GM12878 (cell line): ENCODE data around the gene INTS6. TPM values are rescaled to one million over a fixed set of nuclear protein-coding genes. Genes with fewer than 3 reads are reported as not detected.

Experiments used
- ATAC-seq: fragments of 200-7000 bp; cut with Tn5 transposase; 3 replicates; pipeline ENCODE4 v1.9.1; 2020; ENCODE audit warnings: mild to moderate bottlenecking, moderate library complexity
- BruUV-seq: library from RNA; stranded (reverse); fragments of 400-500 nt; replicated peaks from 2 replicates; lab custom pipeline; 2021; lab: Mats Ljungman, UMichigan
- CTCF ChIA-PET: fragments of 300-600 bp; sonication (Branson Sonifier 250); formaldehyde crosslinking; extraction: SDS; loops from one replicate; lab custom pipeline; 2021; ENCODE audit warnings: inconsistent platforms; lab: Yijun Ruan, JAX
- POLR2A ChIA-PET: fragments of 350-600 bp; formaldehyde crosslinking; extraction: SDS; loops from one replicate; lab custom pipeline; 2021; ENCODE audit warnings: inconsistent platforms; lab: Charles Lee
- RAD21 ChIA-PET: fragments of 300-600 bp; sonication (Branson Sonifier 250); formaldehyde crosslinking; loops from one replicate; lab custom pipeline; 2023; ENCODE audit warnings: antibody characterized with exemption; ENCODE audit not compliant: unreplicated experiment; lab: Charles Lee
- SMC1A ChIA-PET: fragments of 300-600 bp; sonication (Branson Sonifier 250); formaldehyde crosslinking; loops from one replicate; lab custom pipeline; 2023; ENCODE audit not compliant: unreplicated experiment, uncharacterized antibody; lab: Charles Lee
- DNase-seq: peaks from one replicate; pipeline ENCODE4 v3.0.0-alpha.2; 2011; ENCODE audit warnings: low read depth, low spot score
- FAIRE-seq: peaks from 3 replicates; lab custom pipeline; 2011; peaks lifted over from hg19 to GRCh38; lab: Jason Lieb, UNC
- H2AFZ ChIP-seq: 2 replicates; pipeline ENCODE4 v1.6.0; 2011; ENCODE audit warnings: low read depth, low read length, control low read depth; ENCODE audit not compliant: control insufficient read depth
- H3K27ac ChIP-seq: 2 replicates; pipeline ENCODE4 v1.5.1; 2011; ENCODE audit warnings: control low read depth; ENCODE audit not compliant: control insufficient read depth, insufficient read depth
- H3K27me3 ChIP-seq, 2 experiments: replicated peaks in 1 of 2; 2 replicates each; pipeline versions ENCODE4 v1.6.0 to v1.6.1; 2011; ENCODE audit warnings: low read length in 1 of 2; ENCODE audit not compliant: control insufficient read depth in 2 of 2, insufficient read depth in 2 of 2
- H3K36me3 ChIP-seq, 2 experiments: 2 replicates each; pipeline ENCODE4 v1.5.1; 2011; ENCODE audit warnings: low read length in 1 of 2; ENCODE audit not compliant: control insufficient read depth in 2 of 2, insufficient read depth in 2 of 2
- H3K4me1 ChIP-seq: 2 replicates; pipeline ENCODE4 v1.6.1; 2011; ENCODE audit warnings: mild to moderate bottlenecking, low read length, moderate library complexity, mixed read lengths; ENCODE audit not compliant: control insufficient read depth, insufficient read depth
- H3K4me2 ChIP-seq: 2 replicates; pipeline ENCODE4 v1.6.0; 2011; ENCODE audit warnings: control low read depth; ENCODE audit not compliant: control insufficient read depth, insufficient read depth
- H3K4me3 ChIP-seq: fragments of 200-600 bp; sonication (generic); 2 replicates; pipeline ENCODE4 v1.5.1; 2016
- H3K79me2 ChIP-seq: 2 replicates; pipeline ENCODE4 v1.6.0; 2011; ENCODE audit warnings: low read length; ENCODE audit not compliant: control insufficient read depth, insufficient read depth
- H3K9ac ChIP-seq: 2 replicates; pipeline ENCODE4 v1.8.0; 2011; ENCODE audit warnings: low read length, control low read depth, mixed read lengths; ENCODE audit not compliant: control insufficient read depth, insufficient read depth
- H3K9me3 ChIP-seq: replicated peaks from 3 replicates; pipeline ENCODE4 v1.5.1; 2011; ENCODE audit warnings: mild to moderate bottlenecking, low read length; ENCODE audit not compliant: control insufficient read depth, insufficient read depth
- H4K20me1 ChIP-seq: 2 replicates; pipeline ENCODE4 v1.6.0; 2011; ENCODE audit not compliant: control insufficient read depth, insufficient read depth
- CHD1 ChIP-seq: IDR thresholded peaks from 2 replicates; pipeline ENCODE4 v1.6.1; 2012; ENCODE audit warnings: low read depth, low read length, improper control_type of control experiment
- HDAC6 ChIP-seq: fragments of 200-600 bp; sonication (generic); IDR thresholded peaks from one replicate; pipeline ENCODE4 v1.8.0; 2017; ENCODE audit warnings: antibody characterized with exemption; ENCODE audit not compliant: unreplicated experiment
- KDM1A ChIP-seq: fragments of 200-600 bp; sonication (generic); IDR thresholded peaks from 2 replicates; pipeline ENCODE4 v1.6.1; 2016; ENCODE audit warnings: borderline replicate concordance
- LARP7 ChIP-seq: fragments of 450-650 bp; IDR thresholded peaks from 2 replicates; pipeline ENCODE4 v1.6.1; 2017; ENCODE audit warnings: mild to moderate bottlenecking
- NBN ChIP-seq: fragments of 450-650 bp; IDR thresholded peaks from 2 replicates; pipeline ENCODE4 v1.6.1; 2016
- POLR2AphosphoS2 ChIP-seq: IDR thresholded peaks from 2 replicates; pipeline ENCODE4 v1.6.1; 2011; ENCODE audit warnings: low read depth, mild to moderate bottlenecking, low read length, improper control_type of control experiment, moderate library complexity
- RAD51 ChIP-seq: fragments of 450-650 bp; IDR thresholded peaks from 2 replicates; pipeline ENCODE4 v1.6.1; 2016; ENCODE audit warnings: moderate library complexity, mild to moderate bottlenecking, inconsistent platforms
- SREBF1 ChIP-seq: IDR thresholded peaks from 2 replicates; pipeline ENCODE4 v1.6.1; 2012; ENCODE audit warnings: mild to moderate bottlenecking, low read length
- SUZ12 ChIP-seq: fragments of 200-600 bp; sonication (generic); IDR thresholded peaks from one replicate; pipeline ENCODE4 v1.6.1; 2018; ENCODE audit warnings: antibody characterized with exemption, mild to moderate bottlenecking; ENCODE audit not compliant: unreplicated experiment
- TAF1 ChIP-seq: IDR thresholded peaks from 2 replicates; pipeline ENCODE4 v1.6.1; 2011; ENCODE audit warnings: mild to moderate bottlenecking, low read depth, low read length, borderline replicate concordance
- TARDBP ChIP-seq: IDR thresholded peaks from 2 replicates; pipeline ENCODE4 v1.6.1; 2016; ENCODE audit warnings: borderline replicate concordance
- YBX1 ChIP-seq: fragments of 450-650 bp; IDR thresholded peaks from 2 replicates; pipeline ENCODE4 v1.6.1; 2016; ENCODE audit warnings: antibody characterized with exemption
- YY1 ChIP-seq: IDR thresholded peaks from 2 replicates; pipeline ENCODE4 v1.6.1; 2011; ENCODE audit warnings: low read depth, mild to moderate bottlenecking, low read length
- ZNF24 ChIP-seq: fragments of 450-650 bp; IDR thresholded peaks from 2 replicates; pipeline ENCODE4 v1.6.1; 2017; ENCODE audit warnings: antibody characterized with exemption, mild to moderate bottlenecking
- WGBS: methylation state at CpG from one replicate; pipeline ENCODE4 v1.1.6; 2016; ENCODE audit warnings: low lambda C conversion rate; ENCODE audit not compliant: insufficient replicate concordance, insufficient coverage; ENCODE audit errors: missing lambda C conversion rate; 5-methylcytosine and 5-hydroxymethylcytosine counted together
- in situ Hi-C: fragments of 300-500 bp; cut with MboI; formaldehyde crosslinking; loops from 9 replicates; pipeline ENCODE4 v1.14.3; 2018; ENCODE audit warnings: mixed read lengths
- intact Hi-C: fragments of 100-400 bp; cut with micrococcal nuclease; formaldehyde crosslinking; loops from one replicate; pipeline ENCODE4 v1.14.2; 2022; ENCODE audit not compliant: unreplicated experiment
- polyA plus RNA-seq, 11 experiments: library from polyadenylated mRNA; depleted of rRNA in 4 of 11; unstranded in 6 of 11; stranded (reverse) in 5 of 11; fragments of >200 nt; fragmentation: Nextera tagmentation in 4 of 11; fragmentation: Illumina TruSeq in 1 of 11; extraction: Ambion mirVana in 4 of 11; extraction: Trizol in 1 of 11; gene quantifications; 1 replicate in 1 of 11; 2 replicates in 10 of 11; pipeline versions ENCODE4 v1.2.1 to v1.2.3, GENCODE V29; 2011 to 2016; ENCODE audit warnings: inconsistent platforms in 2 of 11, missing spikeins in 2 of 11, low read depth in 1 of 11
- total RNA-seq, 4 experiments: library from RNA; depleted of rRNA in 3 of 4; stranded (reverse); fragments of >200 nt in 3 of 4; fragmentation: Illumina TruSeq in 1 of 4; extraction: Trizol in 1 of 4; gene quantifications; 2 replicates each; pipeline versions ENCODE4 v1.2.1 to v1.2.3, GENCODE V29; 2013 to 2021
- TF ChIP-seq, protein P1 (sequence below): fragments of 450-650 bp; IDR thresholded peaks from 2 replicates; pipeline ENCODE4 v1.6.1; 2017; ENCODE audit warnings: low read depth, mild to moderate bottlenecking, moderate library complexity

The INTS6 gene
- total and polyA plus RNA-seq, 10 of the 15 experiments (the other 5 are each of a cell fraction or from before 2014, with no cell fraction given), result 7.2 to 57.7 (median 30.9) TPM

DNA sequence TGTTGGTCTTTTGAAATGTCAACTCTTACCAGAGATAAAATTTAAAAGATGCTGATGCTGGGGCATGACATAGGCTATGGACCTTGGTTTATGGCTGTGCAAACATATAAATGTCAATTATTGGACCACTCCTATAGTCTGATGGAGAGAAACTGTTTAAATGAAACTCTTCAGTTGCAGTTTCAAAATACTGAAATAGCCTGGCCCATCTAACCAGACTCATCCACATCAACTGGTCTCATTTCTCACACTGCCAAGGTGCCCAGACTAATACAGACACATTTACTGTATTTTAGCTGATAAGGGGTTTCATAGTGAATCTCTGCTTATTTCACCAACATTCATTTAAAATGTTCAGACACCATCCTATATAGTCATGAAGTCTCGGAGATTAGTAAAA, 93.5 kb downstream of the INTS6 start:
- in situ Hi-C loops, result no loop called here
- TF ChIP-seq POLR2AphosphoS2, result 0 out of 2 replicates have a peak, but pooled peaks have one; percentile 8
- no peak for TF ChIP-seq KDM1A
- TF ChIP-seq TARDBP, result no peak
- TF ChIP-seq, all 136 proteins: peak for 1
- no peak for DNase-seq
- ChIA-PET CTCF (interaction anchor here (1.2 to 1.3 kb wide), 2 partner anchors 233 to 438 kb away, joined by 3 read pairs; no protein-coding TSS in a partner anchor), SMC1A (interaction anchor here (0.9 to 2.4 kb wide), 10 partner anchors 18 to 456 kb away, joined by 3 to 11 read pairs (median 3); no protein-coding TSS in a partner anchor), POLR2A (no interaction called here), RAD21 (interaction anchor here (1.0 kb wide), 1 partner anchor 17 kb away, joined by 3 read pairs; no protein-coding TSS in a partner anchor)
- H3K4me2 ChIP-seq, result no peak overlapping the region
- H2AFZ ChIP-seq, result no peak overlapping the region
- no peaks in the 10 kb centered on the region for H3K79me2 ChIP-seq
- H3K4me3 ChIP-seq, result no peak overlapping the region
- no peaks in the 10 kb centered on the region; the same call in 1 of the 2 replicates for H3K4me1 ChIP-seq
- WGBS, result 100% methylated on average over 1 of the region's 1 CpG
- H3K27ac ChIP-seq, result no peak overlapping the region
- ATAC-seq, result no peak; the same call in 2 of the 3 replicates
- H3K36me3 ChIP-seq, result no peaks in the 10 kb centered on the region; a peak in 1 of 4 replicates
- FAIRE-seq, result no peak
- no peaks in the 10 kb centered on the region for H4K20me1 ChIP-seq
- H3K9me3 ChIP-seq, result no peaks in the 10 kb centered on the region
- intact Hi-C loops, result no loop called here
- no TSS peak for BruUV-seq
- H3K27me3 ChIP-seq, result no peaks in the 10 kb centered on the region
- no peak overlapping the region for H3K9ac ChIP-seq

DNA sequence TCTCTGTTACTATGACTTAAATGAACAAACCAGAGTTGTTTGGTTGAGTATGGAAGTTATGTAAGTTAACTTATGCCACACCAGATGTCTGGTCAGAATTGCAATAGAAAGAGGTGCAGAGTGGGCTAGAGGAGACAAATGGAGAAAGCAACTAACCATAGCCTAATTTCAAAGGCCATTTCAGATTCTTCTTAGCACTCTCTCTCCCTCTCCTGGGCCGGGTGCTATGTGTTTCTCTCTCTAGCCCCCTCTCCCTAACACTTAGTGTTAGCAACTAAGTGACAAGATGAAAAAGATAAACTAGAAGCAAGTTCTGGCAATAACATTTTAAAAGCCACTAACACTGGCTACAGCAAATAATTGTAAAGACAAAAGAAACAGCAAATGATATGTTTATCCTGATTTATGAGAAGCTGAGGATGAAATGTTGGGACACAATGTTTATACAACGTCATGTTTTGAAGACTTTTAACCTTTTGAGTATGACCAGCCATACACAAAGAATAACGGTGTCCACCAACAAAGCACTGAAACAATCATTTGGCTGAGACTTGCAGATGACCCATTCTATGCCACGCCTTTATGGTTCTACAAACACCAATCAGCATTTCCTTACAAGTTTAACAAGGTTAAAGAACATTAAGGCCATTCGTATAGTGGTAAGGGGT, 94.8 kb downstream of the INTS6 start:
- WGBS, result 78% methylated on average over 5 of the region's 5 CpGs
- DNase-seq (no peak), FAIRE-seq (no peak)
- Histone ChIP-seq H3K9me3 (no peaks in the 10 kb centered on the region), H4K20me1 (no peaks in the 10 kb centered on the region)
- SMC1A ChIA-PET, result interaction anchor here (0.9 to 2.4 kb wide), 3 partner anchors 118 to 440 kb away, joined by 3 to 11 read pairs (median 3); no protein-coding TSS in a partner anchor
- POLR2A ChIA-PET, result no interaction called here
- TF ChIP-seq YBX1 (no peak), ZNF24 (no peak), YY1 (no peak), SUZ12 (no peak), LARP7 (no peak), CHD1 (no peak), TAF1 (no peak), RAD51 (no peak), NBN (no peak), SREBF1 (no peak), HDAC6 (no peak)
- TF ChIP-seq, protein P1, sequence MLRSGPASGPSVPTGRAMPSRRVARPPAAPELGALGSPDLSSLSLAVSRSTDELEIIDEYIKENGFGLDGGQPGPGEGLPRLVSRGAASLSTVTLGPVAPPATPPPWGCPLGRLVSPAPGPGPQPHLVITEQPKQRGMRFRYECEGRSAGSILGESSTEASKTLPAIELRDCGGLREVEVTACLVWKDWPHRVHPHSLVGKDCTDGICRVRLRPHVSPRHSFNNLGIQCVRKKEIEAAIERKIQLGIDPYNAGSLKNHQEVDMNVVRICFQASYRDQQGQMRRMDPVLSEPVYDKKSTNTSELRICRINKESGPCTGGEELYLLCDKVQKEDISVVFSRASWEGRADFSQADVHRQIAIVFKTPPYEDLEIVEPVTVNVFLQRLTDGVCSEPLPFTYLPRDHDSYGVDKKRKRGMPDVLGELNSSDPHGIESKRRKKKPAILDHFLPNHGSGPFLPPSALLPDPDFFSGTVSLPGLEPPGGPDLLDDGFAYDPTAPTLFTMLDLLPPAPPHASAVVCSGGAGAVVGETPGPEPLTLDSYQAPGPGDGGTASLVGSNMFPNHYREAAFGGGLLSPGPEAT, result no peak
- TF ChIP-seq, all 136 proteins: peak for 0
- ATAC-seq, result no peak
- BruUV-seq, result no TSS peak
- Histone ChIP-seq H3K4me2 (no peak overlapping the region), H3K27me3 (no peaks in the 10 kb centered on the region), H3K4me1 (no peaks in the 10 kb centered on the region; the same call in 1 of the 2 replicates), H3K36me3 (no peaks in the 10 kb centered on the region), H3K27ac (no peak overlapping the region), H3K4me3 (no peak overlapping the region), H2AFZ (no peak overlapping the region), H3K9ac (no peak overlapping the region), H3K79me2 (no peaks in the 10 kb centered on the region)
- in situ Hi-C loops (no loop called here), intact Hi-C loops (no loop called here)
- ChIA-PET CTCF (no interaction called here), RAD21 (interaction anchor here (1.7 kb wide), 1 partner anchor 60 kb away, joined by 3 read pairs; no protein-coding TSS in a partner anchor)
